OCI-LY1 (cell line): ENCODE measurements around the gene DOK6.

Experiments used
- H2AFZ ChIP-seq: fragments of 200-600 bp; sonication (generic), shearing (Covaris generic); 2 replicates; pipeline ENCODE4 v1.6.0; 2014; ENCODE audit warnings: antibody characterized with exemption, mild to moderate bottlenecking, low read length
- H3F3A ChIP-seq: fragments of 200-600 bp; sonication (generic), shearing (Covaris generic); 2 replicates; pipeline ENCODE4 v1.6.0; 2014; ENCODE audit warnings: mild to moderate bottlenecking, antibody characterized with exemption, low read length, moderate library complexity; ENCODE audit not compliant: insufficient read depth
- H3K27ac ChIP-seq: fragments of 200-600 bp; sonication (generic); 2 replicates; pipeline ENCODE4 v1.5.1; 2014; ENCODE audit warnings: low read length, mixed run types, mild to moderate bottlenecking, low read depth; ENCODE audit not compliant: poor library complexity, severe bottlenecking
- H3K27me3 ChIP-seq: fragments of 200-600 bp; sonication (generic); 2 replicates; pipeline ENCODE4 v1.6.0; 2014; ENCODE audit warnings: antibody characterized with exemption, mild to moderate bottlenecking, low read length, moderate library complexity; ENCODE audit not compliant: insufficient read depth
- H3K36me3 ChIP-seq: fragments of 200-600 bp; sonication (generic); 2 replicates; pipeline ENCODE4 v1.6.1; 2014; ENCODE audit warnings: mild to moderate bottlenecking, antibody characterized with exemption, low read length, moderate library complexity, mixed read lengths; ENCODE audit not compliant: insufficient read depth
- H3K4me1 ChIP-seq: fragments of 200-600 bp; sonication (generic); 2 replicates; pipeline ENCODE4 v1.5.1; 2014; ENCODE audit warnings: mild to moderate bottlenecking, low read length, moderate library complexity; ENCODE audit not compliant: insufficient read depth, severe bottlenecking
- H3K4me2 ChIP-seq: fragments of 200-600 bp; sonication (generic), shearing (Covaris generic); 2 replicates; pipeline ENCODE4 v1.6.1; 2014; ENCODE audit warnings: low read length
- H3K4me3 ChIP-seq: fragments of 200-600 bp; sonication (generic); 2 replicates; pipeline ENCODE4 v1.5.1; 2014; ENCODE audit warnings: low read length, low read depth, mild to moderate bottlenecking, mixed read lengths; ENCODE audit not compliant: poor library complexity, severe bottlenecking
- H3K79me2 ChIP-seq: fragments of 200-600 bp; shearing (Covaris generic); 2 replicates; pipeline ENCODE4 v1.6.1; 2016; ENCODE audit warnings: mixed run types, low read length, mixed read lengths; ENCODE audit not compliant: insufficient read depth
- H3K9ac ChIP-seq: fragments of 200-600 bp; sonication (generic), shearing (Covaris generic); 2 replicates; pipeline ENCODE4 v1.6.1; 2014; ENCODE audit warnings: mild to moderate bottlenecking, low read length, mixed read lengths
- H3K9me2 ChIP-seq: fragments of 200-600 bp; sonication (generic), shearing (Covaris generic); 2 replicates; pipeline ENCODE4 v1.6.1; 2014; ENCODE audit warnings: low read depth, mild to moderate bottlenecking, low read length, mixed read lengths
- H3K9me3 ChIP-seq: fragments of 200-600 bp; shearing (Covaris generic); 2 replicates; pipeline ENCODE4 v1.6.1; 2014; ENCODE audit warnings: low read length, mixed read lengths
- H4K20me1 ChIP-seq: fragments of 200-600 bp; sonication (generic), shearing (Covaris generic); 2 replicates; pipeline ENCODE4 v1.6.0; 2016; ENCODE audit warnings: mild to moderate bottlenecking, low read length; ENCODE audit not compliant: insufficient read depth
- EZH2 ChIP-seq: fragments of 200-600 bp; sonication (generic), shearing (Covaris generic); IDR thresholded peaks from 2 replicates; pipeline ENCODE4 v1.8.0; 2017; ENCODE audit warnings: borderline replicate concordance, mixed run types, mild to moderate bottlenecking, antibody characterized with exemption, low read length, moderate library complexity, mixed read lengths
- TF ChIP-seq, protein P1 (sequence below): fragments of 200-600 bp; sonication (generic), shearing (Covaris generic); IDR thresholded peaks from 2 replicates; pipeline ENCODE4 v1.5.1; 2017; ENCODE audit warnings: mild to moderate bottlenecking, antibody characterized with exemption, low read length, moderate library complexity, mixed read lengths

Gene DOK6

DNA sequence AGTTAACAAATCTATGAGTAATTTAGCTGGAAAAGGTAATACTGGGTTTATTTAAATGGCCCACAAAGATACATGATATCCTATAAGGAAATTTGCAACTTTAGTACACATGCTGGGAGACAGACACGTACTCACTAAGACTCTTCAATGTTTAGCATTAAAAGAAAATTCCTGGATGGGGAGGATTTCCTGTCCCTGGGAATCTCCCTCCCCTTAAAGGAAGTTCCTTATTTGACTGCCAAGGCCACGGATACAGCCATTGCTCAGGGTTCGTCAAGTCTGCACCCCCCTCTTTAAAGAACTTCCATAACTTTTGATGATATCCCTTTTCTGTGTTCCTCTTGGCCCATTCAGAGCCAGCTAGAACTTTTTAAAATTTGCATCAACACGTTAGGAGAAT, 279.4 kb downstream of the DOK6 start:
- Histone ChIP-seq H3K4me2 (no peak overlapping the region), H3K9me3 (no peaks in the 10 kb centered on the region), H3K79me2 (no peaks in the 10 kb centered on the region), H2AFZ (no peak overlapping the region), H3K27ac (no peak overlapping the region), H3K4me3 (no peak overlapping the region), H3F3A (no peaks in the 10 kb centered on the region), H3K9ac (no peak overlapping the region), H4K20me1 (no peaks in the 10 kb centered on the region), H3K27me3 (no peaks in the 10 kb centered on the region), H3K36me3 (no peaks in the 10 kb centered on the region), H3K4me1 (no peaks in the 10 kb centered on the region), H3K9me2 (no peaks in the 10 kb centered on the region)
- no peak for TF ChIP-seq EZH2
- TF ChIP-seq, protein P1, sequence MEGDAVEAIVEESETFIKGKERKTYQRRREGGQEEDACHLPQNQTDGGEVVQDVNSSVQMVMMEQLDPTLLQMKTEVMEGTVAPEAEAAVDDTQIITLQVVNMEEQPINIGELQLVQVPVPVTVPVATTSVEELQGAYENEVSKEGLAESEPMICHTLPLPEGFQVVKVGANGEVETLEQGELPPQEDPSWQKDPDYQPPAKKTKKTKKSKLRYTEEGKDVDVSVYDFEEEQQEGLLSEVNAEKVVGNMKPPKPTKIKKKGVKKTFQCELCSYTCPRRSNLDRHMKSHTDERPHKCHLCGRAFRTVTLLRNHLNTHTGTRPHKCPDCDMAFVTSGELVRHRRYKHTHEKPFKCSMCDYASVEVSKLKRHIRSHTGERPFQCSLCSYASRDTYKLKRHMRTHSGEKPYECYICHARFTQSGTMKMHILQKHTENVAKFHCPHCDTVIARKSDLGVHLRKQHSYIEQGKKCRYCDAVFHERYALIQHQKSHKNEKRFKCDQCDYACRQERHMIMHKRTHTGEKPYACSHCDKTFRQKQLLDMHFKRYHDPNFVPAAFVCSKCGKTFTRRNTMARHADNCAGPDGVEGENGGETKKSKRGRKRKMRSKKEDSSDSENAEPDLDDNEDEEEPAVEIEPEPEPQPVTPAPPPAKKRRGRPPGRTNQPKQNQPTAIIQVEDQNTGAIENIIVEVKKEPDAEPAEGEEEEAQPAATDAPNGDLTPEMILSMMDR = no peak

- Histone ChIP-seq H3K36me3 (no peaks in the 10 kb centered on the region), H3K79me2 (no peaks in the 10 kb centered on the region), H3K4me1 (no peaks in the 10 kb centered on the region), H3K4me3 (no peak overlapping the region), H3K9me3 (no peaks in the 10 kb centered on the region), H3K9ac (no peak overlapping the region), H3K9me2 (no peaks in the 10 kb centered on the region; the same call in 1 of the 2 replicates), H3K27me3 (no peaks in the 10 kb centered on the region), H2AFZ (no peak overlapping the region), H3K27ac (no peak overlapping the region), H4K20me1 (no peaks in the 10 kb centered on the region), H3F3A (no peaks in the 10 kb centered on the region), H3K4me2 (no peak overlapping the region)
- TF ChIP-seq, protein P1 = no peak
- no peak for TF ChIP-seq EZH2
These were observed 282.5 kb downstream of the DOK6 start for GRCh38 chr18:69683176-69683575.

- no peaks in the 10 kb centered on the region for H3K27me3 ChIP-seq
- H3K4me1 ChIP-seq = no peaks in the 10 kb centered on the region
- no peak overlapping the region for H3K4me3 ChIP-seq
- no peaks in the 10 kb centered on the region for H3K79me2 ChIP-seq
- H2AFZ ChIP-seq = no peak overlapping the region
- H3K9me2 ChIP-seq = no peaks in the 10 kb centered on the region; the same call in 1 of the 2 replicates
- no peak overlapping the region for H3K27ac ChIP-seq
- H3F3A ChIP-seq = no peaks in the 10 kb centered on the region
- H3K4me2 ChIP-seq = no peak overlapping the region
- TF ChIP-seq, protein P1 = no peak
- TF ChIP-seq EZH2 = no peak
- H3K36me3 ChIP-seq = no peaks in the 10 kb centered on the region
- no peaks in the 10 kb centered on the region for H4K20me1 ChIP-seq
- H3K9ac ChIP-seq = no peak overlapping the region
- H3K9me3 ChIP-seq = no peaks in the 10 kb centered on the region
These were observed 284.1 kb downstream of the DOK6 start for GRCh38 chr18:69684789-69685188.
